ENCODE data around the gene MEIKIN.

The MEIKIN gene

GRCh38 chr5:131957721-131958441 lies 12.4 kb upstream of the MEIKIN start:
- Mint-ChIP-seq H3K36me3 (ENCODE audit: low read depth) (peaks cover 2% of the 10 kb centered on the region), H3K9me3 (no peaks in the 10 kb centered on the region), H3K4me3 (no peak overlapping the region), H3K27ac (no peak overlapping the region), H3K27me3 (ENCODE audit: low read depth) (peaks cover 3% of the 10 kb centered on the region), H3K4me1 (ENCODE audit: low read depth) (peaks cover 8% of the 10 kb centered on the region)
- DNase-seq (ENCODE audit: low spot score) = no peak

GRCh38 chr5:131953969-131954368 lies 8.5 kb upstream of the MEIKIN start:
- Mint-ChIP-seq H3K36me3 (ENCODE audit: low read depth) (peaks cover 2% of the 10 kb centered on the region), H3K9me3 (no peaks in the 10 kb centered on the region), H3K27me3 (ENCODE audit: low read depth) (peaks cover 12% of the 10 kb centered on the region), H3K4me1 (ENCODE audit: low read depth) (peaks cover 8% of the 10 kb centered on the region), H3K4me3 (no peak overlapping the region), H3K27ac (no peak overlapping the region)
- DNase-seq (ENCODE audit: low spot score) = no peak

DNA sequence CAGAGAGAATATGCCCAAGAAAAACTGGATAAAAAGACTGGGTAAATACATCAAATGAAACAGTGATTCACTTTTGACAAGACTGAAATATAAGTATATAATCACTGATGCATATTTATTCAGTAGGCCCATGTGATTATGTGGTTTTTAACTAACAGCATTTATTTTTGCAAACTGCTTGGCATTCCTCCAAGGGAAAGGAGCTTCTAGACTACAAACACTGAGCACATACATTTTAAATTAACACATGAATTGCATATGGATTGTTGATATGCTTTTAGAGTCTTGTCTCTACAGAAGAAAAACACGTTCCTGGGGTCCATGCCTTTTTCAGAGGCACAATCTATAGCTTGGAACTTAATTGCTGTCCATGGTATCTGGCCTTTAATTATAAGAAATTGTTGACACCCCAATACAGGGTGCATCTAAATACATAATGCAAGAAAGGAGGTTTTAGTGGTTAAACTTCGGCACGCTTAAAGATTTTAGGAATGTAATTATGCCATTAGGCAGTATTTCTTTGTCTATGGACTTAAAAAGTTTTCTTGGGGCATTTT lies 6.9 kb upstream of the MEIKIN start:
- DNase-seq (ENCODE audit: low spot score) = no peak
- peaks cover 8% of the 10 kb centered on the region for H3K4me1 Mint-ChIP-seq (ENCODE audit: low read depth)
- no peak overlapping the region for H3K27ac Mint-ChIP-seq
- no peak overlapping the region for H3K4me3 Mint-ChIP-seq
- H3K9me3 Mint-ChIP-seq = no peaks in the 10 kb centered on the region
- peaks cover 2% of the 10 kb centered on the region for H3K36me3 Mint-ChIP-seq (ENCODE audit: low read depth)
- H3K27me3 Mint-ChIP-seq (ENCODE audit: low read depth) = peaks cover 13% of the 10 kb centered on the region

DNA sequence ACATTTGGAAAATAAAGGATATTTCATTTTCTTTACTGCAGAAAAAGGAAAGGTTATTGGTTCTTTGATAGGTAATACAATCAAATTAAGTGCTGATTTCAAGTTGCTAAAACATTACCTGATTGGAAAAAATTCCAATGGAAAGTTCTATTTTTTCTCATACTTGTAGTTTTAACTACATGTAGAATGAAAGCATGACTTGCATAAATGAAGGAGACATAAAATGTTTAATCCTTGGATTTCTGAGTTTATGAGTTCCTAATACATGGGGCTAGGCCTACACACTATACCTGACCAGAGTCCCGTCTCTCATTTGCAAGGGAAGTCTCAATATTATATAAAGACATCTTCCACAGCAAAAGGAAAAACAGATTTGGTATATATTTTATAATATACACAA lies 5.2 kb upstream of the MEIKIN start:
- H3K4me1 Mint-ChIP-seq (ENCODE audit: low read depth) = peaks cover 8% of the 10 kb centered on the region
- no peak for DNase-seq (ENCODE audit: low spot score)
- no peak overlapping the region for H3K4me3 Mint-ChIP-seq
- no peak overlapping the region for H3K27ac Mint-ChIP-seq
- no peaks in the 10 kb centered on the region for H3K9me3 Mint-ChIP-seq
- peaks cover 2% of the 10 kb centered on the region for H3K36me3 Mint-ChIP-seq (ENCODE audit: low read depth)
- peaks cover 13% of the 10 kb centered on the region for H3K27me3 Mint-ChIP-seq (ENCODE audit: low read depth)

- no peak for DNase-seq (ENCODE audit: low spot score)
- H3K27ac Mint-ChIP-seq = no peak overlapping the region
- no peaks in the 10 kb centered on the region for H3K36me3 Mint-ChIP-seq (ENCODE audit: low read depth)
- H3K9me3 Mint-ChIP-seq = no peaks in the 10 kb centered on the region
- no peak overlapping the region for H3K4me3 Mint-ChIP-seq
- no peaks in the 10 kb centered on the region for H3K4me1 Mint-ChIP-seq (ENCODE audit: low read depth)
- H3K27me3 Mint-ChIP-seq (ENCODE audit: low read depth) = peaks cover 12% of the 10 kb centered on the region
Observed at GRCh38 chr5:131947445-131947844, 2.0 kb upstream of the MEIKIN start.

DNA sequence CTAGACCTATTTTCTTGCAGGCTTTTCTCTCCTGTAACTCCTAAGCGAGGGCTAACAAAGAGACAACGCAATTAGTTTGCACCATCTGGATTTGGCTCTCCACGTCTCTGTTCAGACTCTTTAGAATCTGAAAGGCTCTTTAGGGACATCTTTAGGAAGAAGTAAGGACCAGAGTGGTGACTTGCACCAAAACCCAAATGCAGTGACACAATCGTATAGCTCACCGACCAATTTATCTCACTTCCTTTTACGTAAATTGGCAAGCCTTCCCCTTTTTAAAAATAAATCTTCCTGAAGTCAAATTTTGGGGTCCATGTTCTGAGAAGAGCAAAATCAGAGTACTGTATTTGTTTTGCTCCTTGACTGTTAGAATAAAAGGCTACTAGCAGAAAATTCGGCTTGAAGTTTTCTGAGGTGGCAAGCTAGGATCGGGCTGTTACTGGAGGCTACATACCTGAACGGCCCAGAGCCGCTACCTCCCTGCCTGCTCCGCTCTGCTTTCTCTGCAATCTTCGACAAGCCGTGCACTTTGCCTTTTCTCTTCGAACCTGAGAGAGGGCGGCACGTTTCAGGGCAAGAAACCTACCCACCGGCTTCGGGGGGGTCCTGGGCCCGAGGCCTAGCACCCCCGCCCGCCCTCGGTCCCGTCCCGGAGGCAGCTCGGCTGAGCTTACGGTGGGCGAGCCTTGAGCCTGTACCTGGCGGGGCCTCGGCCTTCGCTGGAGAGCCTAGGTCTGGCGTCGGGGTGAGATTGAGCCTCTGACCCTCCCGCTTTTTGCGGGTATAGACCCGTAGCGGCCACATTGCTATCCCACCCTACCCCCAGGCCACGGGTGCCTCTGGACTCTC lies 537 bp downstream of the MEIKIN start:
- Mint-ChIP-seq H3K36me3 (ENCODE audit: low read depth) (no peaks in the 10 kb centered on the region), H3K27ac (no peak overlapping the region), H3K4me1 (ENCODE audit: low read depth) (no peaks in the 10 kb centered on the region), H3K27me3 (ENCODE audit: low read depth) (peaks cover 18% of the 10 kb centered on the region), H3K4me3 (no peak overlapping the region), H3K9me3 (no peaks in the 10 kb centered on the region)
- no peak for DNase-seq (ENCODE audit: low spot score)

- H3K9me3 Mint-ChIP-seq = no peaks in the 10 kb centered on the region
- H3K36me3 Mint-ChIP-seq (ENCODE audit: low read depth) = no peaks in the 10 kb centered on the region
- H3K4me3 Mint-ChIP-seq = no peak overlapping the region
- no peak overlapping the region for H3K27ac Mint-ChIP-seq
- peaks cover 15% of the 10 kb centered on the region for H3K27me3 Mint-ChIP-seq (ENCODE audit: low read depth)
- H3K4me1 Mint-ChIP-seq (ENCODE audit: low read depth) = no peaks in the 10 kb centered on the region
- no peak for DNase-seq (ENCODE audit: low spot score)
Observed at GRCh38 chr5:131943916-131944315, 1.5 kb downstream of the MEIKIN start.

GRCh38 chr5:131942016-131942415 lies 3.4 kb downstream of the MEIKIN start:
- H3K4me3 Mint-ChIP-seq = no peak overlapping the region
- no peak for DNase-seq (ENCODE audit: low spot score)
- H3K36me3 Mint-ChIP-seq (ENCODE audit: low read depth) = no peaks in the 10 kb centered on the region
- H3K27me3 Mint-ChIP-seq (ENCODE audit: low read depth) = peaks cover 14% of the 10 kb centered on the region
- no peak overlapping the region for H3K27ac Mint-ChIP-seq
- H3K4me1 Mint-ChIP-seq (ENCODE audit: low read depth) = no peaks in the 10 kb centered on the region
- H3K9me3 Mint-ChIP-seq = no peaks in the 10 kb centered on the region

DNA sequence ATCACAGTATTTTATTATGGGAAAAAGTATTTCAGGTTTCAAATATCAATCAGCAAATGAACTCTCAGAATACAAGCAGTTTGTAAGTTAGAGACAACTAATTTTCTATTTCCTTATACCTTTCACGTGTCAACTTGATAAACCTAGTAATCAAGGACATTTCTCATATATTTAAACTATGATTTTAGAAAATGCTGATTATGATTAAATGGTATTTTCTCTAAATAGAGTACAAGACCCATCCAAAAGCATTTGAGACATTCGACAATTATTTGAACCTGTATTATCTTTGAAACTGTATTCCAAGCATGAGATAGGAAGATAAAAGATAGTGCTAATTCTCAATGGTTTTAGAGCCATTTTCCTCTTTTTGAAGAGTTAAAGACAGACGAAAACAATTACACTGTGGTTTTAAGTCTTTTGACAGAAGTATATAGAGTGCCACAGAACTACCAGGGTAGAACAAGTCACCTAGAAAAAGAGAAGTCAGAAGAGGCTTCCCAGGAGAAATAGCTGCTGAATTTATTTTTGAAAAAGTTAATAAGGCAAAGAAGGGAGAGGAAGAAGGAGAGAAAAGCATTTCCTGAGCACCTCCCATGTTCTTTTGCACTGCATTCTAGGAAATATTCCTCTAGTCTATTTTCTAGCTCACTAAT lies 5.6 kb downstream of the MEIKIN start:
- H3K4me1 Mint-ChIP-seq (ENCODE audit: low read depth) = no peaks in the 10 kb centered on the region
- no peaks in the 10 kb centered on the region for H3K36me3 Mint-ChIP-seq (ENCODE audit: low read depth)
- H3K27ac Mint-ChIP-seq = no peak overlapping the region
- peaks cover 18% of the 10 kb centered on the region for H3K27me3 Mint-ChIP-seq (ENCODE audit: low read depth)
- H3K4me3 Mint-ChIP-seq = no peak overlapping the region
- DNase-seq (ENCODE audit: low spot score) = no peak
- H3K9me3 Mint-ChIP-seq = no peaks in the 10 kb centered on the region

DNA sequence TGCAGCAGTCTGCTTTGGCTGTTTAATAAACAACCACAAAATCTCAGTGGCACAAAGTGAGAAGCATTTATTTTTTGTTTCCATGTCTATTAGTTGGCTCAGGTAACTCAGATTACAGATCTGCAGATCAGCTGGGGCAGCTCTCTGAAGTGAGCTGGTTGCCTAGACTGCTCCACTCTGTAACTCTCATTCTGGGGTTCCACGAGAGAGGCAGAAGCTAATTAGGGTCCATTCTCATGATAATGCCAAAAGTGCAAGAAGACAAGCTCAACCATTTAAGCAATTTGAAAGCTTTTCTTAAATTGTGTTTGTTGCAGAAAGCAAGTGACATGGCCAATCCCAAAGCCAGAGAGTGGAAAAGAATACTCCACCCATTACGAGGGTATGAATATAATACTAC lies 13.2 kb downstream of the MEIKIN start:
- DNase-seq (ENCODE audit: low spot score) = no peak
- Mint-ChIP-seq H3K27ac (no peak overlapping the region), H3K36me3 (ENCODE audit: low read depth) (no peaks in the 10 kb centered on the region), H3K27me3 (ENCODE audit: low read depth) (peaks cover 9% of the 10 kb centered on the region), H3K4me3 (no peak overlapping the region), H3K9me3 (peaks cover 29% of the 10 kb centered on the region), H3K4me1 (ENCODE audit: low read depth) (no peaks in the 10 kb centered on the region)

DNA sequence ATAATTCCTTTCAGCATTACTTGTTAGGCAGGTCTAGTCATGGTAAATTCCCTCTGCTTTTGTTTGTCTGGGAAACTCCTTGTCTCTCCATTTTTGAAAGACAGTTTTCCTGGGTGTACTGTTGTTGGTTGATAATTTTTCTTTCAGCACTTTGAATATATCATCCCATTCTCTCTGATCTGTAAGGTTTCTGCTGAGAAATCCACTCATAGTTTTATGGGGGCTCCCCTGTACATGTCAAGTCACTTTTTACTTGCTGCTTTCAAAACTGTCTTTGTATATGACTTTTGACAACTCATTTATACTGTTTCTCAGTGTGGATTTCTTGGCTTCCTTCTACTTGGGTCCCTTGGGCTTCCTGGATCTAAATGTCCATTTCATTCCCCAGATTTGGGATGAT lies 16.5 kb downstream of the MEIKIN start:
- Mint-ChIP-seq H3K36me3 (ENCODE audit: low read depth) (no peaks in the 10 kb centered on the region), H3K9me3 (peaks cover 42% of the 10 kb centered on the region), H3K4me1 (ENCODE audit: low read depth) (no peaks in the 10 kb centered on the region), H3K27me3 (ENCODE audit: low read depth) (peaks cover 9% of the 10 kb centered on the region), H3K4me3 (no peak overlapping the region), H3K27ac (no peak overlapping the region)
- no peak for DNase-seq (ENCODE audit: low spot score)

DNA sequence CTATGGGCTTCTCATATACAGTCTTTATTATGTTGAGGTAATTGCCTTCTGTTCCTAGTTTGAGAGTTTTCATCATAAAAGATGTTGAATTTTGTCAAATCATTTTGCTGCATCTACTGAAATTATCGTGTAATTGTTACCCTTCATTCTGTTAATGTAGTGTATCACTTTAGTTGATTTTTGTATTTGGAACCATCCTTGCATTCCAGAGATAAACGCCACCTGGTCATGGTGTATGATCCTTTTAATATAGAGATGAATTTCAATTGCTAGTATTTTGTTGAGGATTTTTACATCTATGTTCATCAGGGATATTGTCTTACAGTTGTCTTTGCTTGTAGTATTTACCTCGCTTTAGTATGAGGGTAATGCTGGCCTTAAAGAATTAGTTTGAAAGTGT lies 19.3 kb downstream of the MEIKIN start:
- H3K36me3 Mint-ChIP-seq (ENCODE audit: low read depth) = no peaks in the 10 kb centered on the region
- DNase-seq (ENCODE audit: low spot score) = no peak
- H3K4me1 Mint-ChIP-seq (ENCODE audit: low read depth) = no peaks in the 10 kb centered on the region
- H3K9me3 Mint-ChIP-seq = peaks cover 42% of the 10 kb centered on the region
- H3K27me3 Mint-ChIP-seq (ENCODE audit: low read depth) = peaks cover 9% of the 10 kb centered on the region
- no peak overlapping the region for H3K4me3 Mint-ChIP-seq
- no peak overlapping the region for H3K27ac Mint-ChIP-seq

DNA sequence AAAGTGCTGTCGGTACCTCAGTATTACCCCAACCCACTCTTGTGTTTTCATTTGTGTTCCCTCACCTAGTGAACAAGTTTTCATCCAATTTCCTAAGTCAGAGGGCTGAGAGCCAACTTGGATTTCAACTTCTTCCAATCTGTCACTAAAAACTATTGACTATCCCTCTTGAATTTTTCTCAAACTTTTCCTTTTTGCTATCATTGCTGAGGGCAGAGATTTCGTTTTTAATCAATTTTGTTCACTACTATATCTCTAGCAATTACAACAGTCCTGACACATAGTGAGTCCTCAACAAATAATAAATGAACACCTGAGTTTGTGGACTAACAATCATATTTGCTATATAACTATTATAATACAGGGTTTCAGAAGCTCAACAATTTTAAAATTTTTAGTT lies 29.0 kb downstream of the MEIKIN start:
- H3K9me3 Mint-ChIP-seq = no peaks in the 10 kb centered on the region
- H3K27me3 Mint-ChIP-seq (ENCODE audit: low read depth) = peaks cover 17% of the 10 kb centered on the region
- no peak overlapping the region for H3K27ac Mint-ChIP-seq
- no peak overlapping the region for H3K4me3 Mint-ChIP-seq
- no peak for DNase-seq (ENCODE audit: low spot score)
- no peaks in the 10 kb centered on the region for H3K36me3 Mint-ChIP-seq (ENCODE audit: low read depth)
- no peaks in the 10 kb centered on the region for H3K4me1 Mint-ChIP-seq (ENCODE audit: low read depth)

DNA sequence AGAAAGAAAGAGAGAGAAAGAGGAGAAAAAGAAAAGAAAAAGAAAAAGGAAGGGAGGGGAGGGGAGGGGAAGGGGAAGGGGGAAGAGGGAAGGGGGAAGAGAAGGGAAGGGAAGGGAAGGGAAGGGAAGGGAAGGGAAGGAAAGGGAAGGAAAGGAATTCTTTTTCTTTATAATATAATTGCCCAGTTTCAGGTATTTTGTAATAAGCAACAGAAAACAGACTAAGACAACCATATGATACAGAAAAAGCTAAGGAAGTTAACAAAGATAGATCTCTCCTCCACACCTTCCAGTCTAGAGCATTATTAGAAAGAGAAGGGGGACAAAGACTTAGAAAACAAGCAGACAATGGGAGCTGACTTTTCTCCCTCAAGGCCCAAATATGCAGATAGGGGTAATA lies 31.0 kb downstream of the MEIKIN start:
- no peaks in the 10 kb centered on the region for H3K4me1 Mint-ChIP-seq (ENCODE audit: low read depth)
- peaks cover 24% of the 10 kb centered on the region for H3K27me3 Mint-ChIP-seq (ENCODE audit: low read depth)
- DNase-seq (ENCODE audit: low spot score) = no peak
- no peaks in the 10 kb centered on the region for H3K36me3 Mint-ChIP-seq (ENCODE audit: low read depth)
- H3K27ac Mint-ChIP-seq = no peak overlapping the region
- H3K9me3 Mint-ChIP-seq = peaks cover 6% of the 10 kb centered on the region
- no peak overlapping the region for H3K4me3 Mint-ChIP-seq

Data from T-helper 2 cell treated with Interferon-gamma antibody and Interleukin-4, amounts not matched to agents 5 μg/mL and 100 μg/mL, for 36 hours (primary cell).